GM18520 (cell line): ENCODE measurements around the gene RELT.
"Not testable (repeated sequence)": the region's sequence is repeated elsewhere in the genome, so short reads cannot be mapped to it uniquely, and the experiment has no call there.

ENCODE experiments used
- ATAC-seq: cut with Tn5 transposase; IDR thresholded peaks from one replicate; pipeline ENCODE4 v1.9.1; 2021; ENCODE audit not compliant: unreplicated experiment

RELT gene

DNA sequence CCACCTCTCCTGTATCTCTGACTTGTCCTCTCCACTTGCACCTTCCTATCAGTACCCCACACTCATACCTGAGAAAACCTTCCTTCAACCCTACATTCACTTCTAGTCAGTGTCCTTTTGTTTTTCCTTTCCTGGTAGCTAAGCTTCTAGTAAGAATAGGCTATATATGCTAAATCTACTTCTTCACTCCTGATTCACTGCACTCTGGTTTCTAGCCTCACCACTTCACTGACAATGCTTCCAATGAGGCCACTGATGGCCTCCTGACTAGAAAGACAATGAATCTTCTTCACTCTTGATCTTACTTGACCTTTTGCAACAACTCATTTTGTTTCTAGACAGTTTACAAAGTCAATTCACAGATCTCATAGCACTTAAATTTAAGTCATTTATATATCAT is 52.0 kb downstream of the RELT start:
- no peak for ATAC-seq

GRCh38 chr11:73428699-73429098 is 52.5 kb downstream of the RELT start:
- no peak for ATAC-seq

- no peak for ATAC-seq
Measured at GRCh38 chr11:73429121-73429750, 53.0 kb downstream of the RELT start.

- ATAC-seq: no peak
Measured at GRCh38 chr11:73430326-73430725, 54.1 kb downstream of the RELT start.

GRCh38 chr11:73431396-73431795 is 55.2 kb downstream of the RELT start:
- ATAC-seq: no peak

DNA sequence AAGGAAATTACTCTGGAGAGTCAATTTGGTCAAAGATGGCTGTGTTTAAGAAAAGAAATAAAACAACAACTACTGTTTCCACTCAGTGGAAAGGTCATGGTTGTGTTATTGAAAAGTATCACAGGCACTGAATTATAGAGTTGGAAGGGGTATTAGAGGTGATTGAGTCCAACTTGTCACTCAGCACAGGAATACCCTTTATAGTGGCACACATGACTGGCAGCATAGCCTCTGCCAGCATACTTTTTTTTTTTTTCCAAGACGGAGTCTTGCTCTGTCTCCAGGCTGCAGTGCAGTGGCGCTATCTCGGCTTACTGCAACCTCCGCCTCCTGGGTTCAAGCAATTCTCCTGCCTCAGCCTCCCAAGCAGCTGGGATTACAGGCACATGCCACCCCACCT is 60.7 kb downstream of the RELT start:
- ATAC-seq: not testable (repeated sequence)

DNA sequence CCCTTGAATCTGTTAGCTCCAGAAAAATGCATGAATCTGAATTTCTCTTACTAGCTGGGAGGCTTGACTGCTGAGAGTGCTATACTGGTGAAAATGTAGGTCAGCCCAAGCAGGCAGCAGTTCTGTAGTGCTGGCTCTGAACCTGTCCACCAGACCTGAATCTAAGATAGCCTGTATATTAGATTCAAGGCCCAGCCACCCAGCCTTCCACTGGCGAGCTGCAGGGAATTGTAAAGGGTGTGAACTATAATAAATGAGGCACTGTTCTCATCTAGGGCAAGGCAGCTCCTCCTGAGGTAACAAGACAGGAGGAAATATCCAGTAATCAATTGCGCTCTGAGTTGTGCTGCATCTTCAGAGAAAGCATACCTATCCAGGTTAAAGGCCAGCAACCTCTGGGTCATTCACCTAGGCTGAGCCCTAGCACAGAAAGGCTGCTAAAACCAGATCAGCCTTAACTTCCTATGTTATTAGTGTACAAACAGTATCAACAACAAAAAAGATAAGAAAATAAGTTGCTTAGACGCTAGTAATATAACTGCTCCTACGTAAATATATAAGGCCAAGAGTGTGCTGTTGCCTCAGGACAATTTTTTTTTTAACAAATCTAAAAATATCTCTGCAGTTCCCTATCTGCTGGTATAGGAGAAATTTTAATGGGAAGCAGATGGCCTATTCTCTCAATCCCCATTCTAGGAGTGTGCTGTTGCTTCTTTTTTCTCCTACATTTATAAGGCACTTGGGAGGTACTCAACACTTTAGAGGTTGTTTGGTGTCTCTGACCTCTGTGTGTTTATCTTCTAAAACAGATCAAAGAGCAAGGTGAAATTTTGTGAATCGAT is 63.0 kb downstream of the RELT start:
- no peak for ATAC-seq

- ATAC-seq: no peak
Measured at GRCh38 chr11:73445980-73446379, 69.8 kb downstream of the RELT start.

DNA sequence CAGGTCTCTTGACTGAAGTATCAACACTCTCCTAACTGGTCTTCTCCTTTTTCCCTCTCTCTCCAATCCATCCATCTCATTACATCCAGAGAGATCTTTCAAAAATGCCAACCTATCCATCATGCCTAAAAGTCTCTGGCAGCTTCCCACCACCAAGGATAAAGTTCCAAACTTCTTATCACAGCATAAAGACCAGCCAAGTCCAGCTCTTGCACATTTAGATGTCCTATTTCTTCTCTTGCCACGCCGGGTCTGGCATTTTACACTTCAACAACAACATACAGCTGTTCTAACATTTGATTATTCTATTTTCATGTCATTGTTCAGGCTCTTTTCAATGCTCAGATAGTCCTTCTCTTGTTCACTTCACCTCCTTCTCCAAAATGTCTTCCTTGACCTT is 70.6 kb downstream of the RELT start:
- ATAC-seq: no peak
